Cardiac fibroblast (primary cell): ENCODE data around the gene TNS1.
A peak's percentile ranks its signal among the peaks of the same experiment; 100 is the strongest.

Experiments
- DNase-seq, 2 donors: peaks; one replicate each; pipeline versions ENCODE4 v3.0.0 to v3.0.0-alpha.2; 2010; ENCODE audit warnings: low read depth in 2 of 2
- H3K4me3 ChIP-seq, 2 donors: replicated peaks in 1 of 2; 1 replicate in 1 of 2; 2 replicates in 1 of 2; pipeline ENCODE4 v1.5.1; 2011; ENCODE audit warnings: low read depth in 2 of 2, low read length in 2 of 2, mild to moderate bottlenecking in 2 of 2, moderate library complexity in 1 of 2
- TF ChIP-seq, protein P1 (sequence below): IDR thresholded peaks from one replicate; pipeline ENCODE4 v1.5.1; 2011; ENCODE audit warnings: low read depth, mild to moderate bottlenecking, low read length, inconsistent platforms

TNS1 gene

DNA sequence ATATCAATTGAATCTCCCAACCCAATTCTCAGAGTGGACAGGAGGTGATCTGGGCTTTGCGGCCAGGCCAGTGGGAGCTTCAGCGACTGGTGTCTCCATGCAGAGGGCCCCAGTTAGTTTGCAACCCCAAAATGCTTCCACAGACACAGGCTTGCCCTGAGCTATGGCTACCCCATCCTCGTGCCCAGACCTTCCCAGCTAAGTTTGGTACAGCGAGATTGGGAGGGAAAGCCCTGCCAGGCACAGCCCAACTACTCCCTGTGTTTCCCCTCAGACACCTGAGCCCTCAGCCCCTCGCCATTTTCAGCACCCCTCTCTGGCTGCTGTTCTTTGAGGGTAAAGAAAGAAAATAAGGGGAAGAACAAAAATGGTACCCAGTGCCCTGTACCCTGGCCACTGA is 142.9 kb downstream of the TNS1 start:
- DNase-seq = no peak
- TF ChIP-seq, protein P1, sequence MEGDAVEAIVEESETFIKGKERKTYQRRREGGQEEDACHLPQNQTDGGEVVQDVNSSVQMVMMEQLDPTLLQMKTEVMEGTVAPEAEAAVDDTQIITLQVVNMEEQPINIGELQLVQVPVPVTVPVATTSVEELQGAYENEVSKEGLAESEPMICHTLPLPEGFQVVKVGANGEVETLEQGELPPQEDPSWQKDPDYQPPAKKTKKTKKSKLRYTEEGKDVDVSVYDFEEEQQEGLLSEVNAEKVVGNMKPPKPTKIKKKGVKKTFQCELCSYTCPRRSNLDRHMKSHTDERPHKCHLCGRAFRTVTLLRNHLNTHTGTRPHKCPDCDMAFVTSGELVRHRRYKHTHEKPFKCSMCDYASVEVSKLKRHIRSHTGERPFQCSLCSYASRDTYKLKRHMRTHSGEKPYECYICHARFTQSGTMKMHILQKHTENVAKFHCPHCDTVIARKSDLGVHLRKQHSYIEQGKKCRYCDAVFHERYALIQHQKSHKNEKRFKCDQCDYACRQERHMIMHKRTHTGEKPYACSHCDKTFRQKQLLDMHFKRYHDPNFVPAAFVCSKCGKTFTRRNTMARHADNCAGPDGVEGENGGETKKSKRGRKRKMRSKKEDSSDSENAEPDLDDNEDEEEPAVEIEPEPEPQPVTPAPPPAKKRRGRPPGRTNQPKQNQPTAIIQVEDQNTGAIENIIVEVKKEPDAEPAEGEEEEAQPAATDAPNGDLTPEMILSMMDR = no peak
- H3K4me3 ChIP-seq = no peak overlapping the region

DNA sequence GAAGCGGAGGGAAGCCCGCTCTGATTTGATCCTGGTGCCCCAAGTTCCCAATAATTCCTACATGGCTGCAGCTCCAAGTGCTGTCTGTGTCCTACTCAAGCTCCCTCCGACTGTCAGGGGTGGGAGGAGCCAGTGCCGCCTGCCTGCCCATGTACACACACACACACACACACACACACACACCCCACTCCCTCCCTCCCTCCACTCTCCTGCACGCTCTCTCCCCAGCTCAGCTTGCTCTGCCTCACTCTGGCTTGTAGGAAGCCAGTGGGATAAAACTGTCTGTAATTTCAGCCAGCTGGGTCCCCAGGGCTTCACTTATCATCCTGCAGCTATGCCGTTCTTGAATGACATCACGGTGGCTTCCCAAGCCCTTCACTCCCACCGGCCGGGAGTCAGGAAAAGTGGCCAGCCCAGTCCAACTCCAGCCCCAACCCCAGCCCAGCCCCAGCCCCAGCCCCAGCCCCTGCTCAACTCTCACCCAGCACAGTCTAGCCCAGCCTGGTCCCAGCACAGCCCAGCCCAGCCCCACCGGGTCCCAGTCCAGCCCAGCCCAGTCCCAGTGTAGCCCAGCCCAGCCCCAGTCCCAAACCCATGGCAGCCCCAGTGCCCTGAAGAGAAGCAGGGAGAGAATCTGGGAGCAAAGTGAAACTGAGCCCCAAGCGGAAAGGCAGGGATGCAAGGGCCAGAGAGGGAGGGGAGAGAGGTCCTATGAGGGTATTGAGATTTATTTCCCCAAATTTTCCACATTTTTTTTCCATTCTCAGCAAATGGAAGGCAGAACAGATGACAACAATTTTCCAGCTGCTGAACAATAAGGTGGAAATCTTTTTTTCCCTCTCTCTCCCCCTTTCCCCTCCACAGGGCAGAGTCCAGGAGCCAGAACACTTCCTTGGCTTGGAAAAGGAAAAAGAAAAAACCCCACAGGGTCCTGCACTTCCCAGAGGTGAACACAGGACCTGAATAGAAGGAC is 144.0 kb downstream of the TNS1 start:
- DNase-seq = peak; percentile 98
- TF ChIP-seq, protein P1 = no peak
- H3K4me3 ChIP-seq = peak overlapping the region; percentile 16 to 17

GRCh38 chr2:217857624-217858506 is 144.9 kb downstream of the TNS1 start:
- H3K4me3 ChIP-seq = peak overlapping the region; percentile 16 to 17
- TF ChIP-seq, protein P1 = no peak
- no peak for DNase-seq

DNA sequence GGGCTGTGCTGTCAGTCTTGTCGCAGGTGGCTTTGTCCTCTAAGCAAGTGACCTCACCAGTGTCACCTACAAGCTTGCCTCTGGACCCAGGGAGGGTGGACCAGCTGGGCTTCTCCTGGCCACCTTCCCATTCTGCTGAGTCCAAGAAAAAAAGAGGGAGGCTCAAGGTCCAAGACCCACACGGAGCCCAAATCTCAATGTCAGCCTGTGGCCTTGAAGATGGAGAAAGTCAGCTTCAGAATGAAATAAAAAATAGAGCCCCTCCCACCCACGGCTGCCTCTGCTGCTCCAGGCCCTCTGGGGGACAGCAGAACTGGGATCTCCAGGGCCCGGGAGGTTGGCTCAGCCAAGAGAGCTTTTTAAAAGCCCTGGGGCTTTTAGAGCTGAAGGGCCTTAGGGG is 145.9 kb downstream of the TNS1 start:
- no peak for DNase-seq
- TF ChIP-seq, protein P1 = no peak
- H3K4me3 ChIP-seq = no peak overlapping the region

- no peak for DNase-seq
- TF ChIP-seq, protein P1 = no peak
- H3K4me3 ChIP-seq = no peak overlapping the region
Observed at GRCh38 chr2:217856159-217856558, 146.6 kb downstream of the TNS1 start.

- DNase-seq = no peak
- TF ChIP-seq, protein P1 = no peak
- H3K4me3 ChIP-seq = no peak overlapping the region
Observed at GRCh38 chr2:217854684-217855420, 147.9 kb downstream of the TNS1 start.
